CD4-positive, alpha-beta T cell (primary cell): ENCODE data around the gene GNAQ. TPM values are rescaled to one million over a fixed set of nuclear protein-coding genes. Genes with fewer than 3 reads are reported as not detected.

Source experiments
- ATAC-seq: fragments of 200-7000 bp; cut with Tn5 transposase; one replicate; pipeline ENCODE4 v1.10.0; 2022; ENCODE audit warnings: mild to moderate bottlenecking; ENCODE audit not compliant: poor library complexity
- CTCF ChIA-PET: fragments of 350-600 bp; sonication (Branson Sonifier 250); formaldehyde crosslinking; loops from one replicate; lab custom pipeline; 2021; ENCODE audit warnings: antibody characterized with exemption, inconsistent platforms; lab: Charles Lee
- POLR2A ChIA-PET: fragments of 350-600 bp; sonication (Branson Sonifier 250); formaldehyde crosslinking; loops from one replicate; lab custom pipeline; 2021; ENCODE audit warnings: antibody characterized with exemption, inconsistent platforms; lab: Charles Lee
- DNase-seq, 14 experiments: peaks; one replicate each; pipeline ENCODE4 v3.0.0-alpha.2; 2013 to 2020; ENCODE audit warnings: mixed read lengths in 2 of 14
- H3K27ac ChIP-seq, 2 donors: one replicate each; pipeline versions ENCODE4 v1.5.1 to v1.7.0; 2013; ENCODE audit warnings: low read length in 2 of 2, low read depth in 1 of 2, mild to moderate bottlenecking in 1 of 2
- H3K27me3 ChIP-seq, 2 experiments: 1 replicate in 1 of 2; 2 replicates in 1 of 2; pipeline versions ENCODE4 v1.6.1 to v1.7.0; 2013; ENCODE audit warnings: low read length in 2 of 2, control low read depth in 1 of 2, mild to moderate bottlenecking in 1 of 2, moderate library complexity in 1 of 2; ENCODE audit not compliant: insufficient read depth in 2 of 2, control insufficient read depth in 1 of 2
- H3K36me3 ChIP-seq: one replicate; pipeline ENCODE4 v1.6.1; 2013; ENCODE audit warnings: low read length, control low read depth; ENCODE audit not compliant: insufficient read depth
- H3K4me1 ChIP-seq: one replicate; pipeline ENCODE4 v1.6.1; 2013; ENCODE audit warnings: low read length, control low read depth; ENCODE audit not compliant: insufficient read depth
- H3K4me3 ChIP-seq: one replicate; pipeline ENCODE4 v1.5.1; 2013; ENCODE audit warnings: mild to moderate bottlenecking, low read length, moderate library complexity
- H3K9me3 ChIP-seq, 2 experiments: 1 replicate in 1 of 2; 2 replicates in 1 of 2; pipeline versions ENCODE4 v1.6.1 to v1.7.0; 2013; ENCODE audit warnings: low read length in 2 of 2, mild to moderate bottlenecking in 2 of 2, control low read depth in 1 of 2, moderate library complexity in 1 of 2; ENCODE audit not compliant: control insufficient read depth in 1 of 2, insufficient read depth in 1 of 2
- H3K27ac Mint-ChIP-seq: one replicate; pipeline ENCODE4 v1.8.0; 2020; ENCODE audit warnings: mixed read lengths
- H3K27me3 Mint-ChIP-seq: one replicate; pipeline ENCODE4 v1.8.0; 2021; ENCODE audit warnings: mixed read lengths
- H3K36me3 Mint-ChIP-seq: one replicate; pipeline ENCODE4 v1.8.0; 2021; ENCODE audit warnings: low read depth, mixed read lengths
- H3K4me1 Mint-ChIP-seq: one replicate; pipeline ENCODE4 v1.8.0; 2021; ENCODE audit warnings: low read depth, mixed read lengths
- H3K4me3 Mint-ChIP-seq: one replicate; pipeline ENCODE4 v1.8.0; 2020; ENCODE audit warnings: mild to moderate bottlenecking, mixed read lengths
- H3K9me3 Mint-ChIP-seq: one replicate; pipeline ENCODE4 v1.8.0; 2020; ENCODE audit warnings: mixed read lengths
- CTCF ChIP-seq: fragments of 200-600 bp; IDR thresholded peaks from one replicate; pipeline ENCODE4 v1.8.0; 2022; ENCODE audit warnings: antibody characterized with exemption, mild to moderate bottlenecking
- intact Hi-C, 2 experiments: fragments of 100-400 bp; cut with DNase I in 1 of 2; cut with micrococcal nuclease in 1 of 2; formaldehyde crosslinking; loops; one replicate each; pipeline versions ENCODE4 v1.15.1 to v1.9.0; 2023 to 2025; cut with DNase I, micrococcal nuclease
- total RNA-seq, 174 experiments: library from RNA in 2 of 174; stranded (reverse) in 2 of 174; gene quantifications; one replicate each; pipeline ENCODE4 v1.2.3 and lab custom pipeline; 2021 to 2026

The GNAQ gene
- total RNA-seq, 2 experiments from 2014 or later = 55.5 to 55.9 TPM

- no peak for DNase-seq
- Mint-ChIP-seq H3K27me3 (no peaks in the 10 kb centered on the region), H3K36me3 (no peaks in the 10 kb centered on the region), H3K4me3 (no peak overlapping the region), H3K4me1 (peaks cover 3% of the 10 kb centered on the region), H3K9me3 (no peaks in the 10 kb centered on the region), H3K27ac (no peak overlapping the region)
- no peak for TF ChIP-seq CTCF
- ChIA-PET POLR2A (interaction anchor here (0.8 to 0.9 kb wide), 2 partner anchors 11 to 627 kb away, joined by 3 read pairs; no protein-coding TSS in a partner anchor), CTCF (interaction anchor here (0.9 to 3.5 kb wide), 3 partner anchors 10 to 217 kb away, joined by 3 to 17 read pairs (median 4); no protein-coding TSS in a partner anchor)
- no peak overlapping the region for H3K27ac ChIP-seq
- no peak overlapping the region for H3K4me3 ChIP-seq
- H3K27me3 ChIP-seq = no peaks in the 10 kb centered on the region
- ATAC-seq = no peak
- H3K9me3 ChIP-seq = no peaks in the 10 kb centered on the region
- H3K4me1 ChIP-seq = no peaks in the 10 kb centered on the region
- H3K36me3 ChIP-seq = no peaks in the 10 kb centered on the region
- intact Hi-C loops = no loop called here
These were observed 14.5 kb upstream of the GNAQ start for GRCh38 chr9:78046112-78046511.

- Mint-ChIP-seq H3K9me3 (no peaks in the 10 kb centered on the region), H3K4me3 (no peak overlapping the region)
- no peak for ATAC-seq
These were observed 13.3 kb upstream of the GNAQ start for GRCh38 chr9:78044886-78045285.

GRCh38 chr9:78044189-78044588 is 12.6 kb upstream of the GNAQ start:
- no peak for TF ChIP-seq CTCF
- intact Hi-C loops = no loop called here
- no peaks in the 10 kb centered on the region for H3K36me3 Mint-ChIP-seq
- Histone ChIP-seq H3K9me3 (no peaks in the 10 kb centered on the region), H3K4me1 (no peaks in the 10 kb centered on the region), H3K27ac (no peak overlapping the region), H3K27me3 (no peaks in the 10 kb centered on the region), H3K4me3 (no peak overlapping the region), H3K36me3 (no peaks in the 10 kb centered on the region)
- no peaks in the 10 kb centered on the region for H3K4me1 Mint-ChIP-seq
- ChIA-PET POLR2A (no interaction called here), CTCF (interaction anchor here (3.5 kb wide), 1 partner anchor 8 kb away, joined by 17 read pairs; no protein-coding TSS in a partner anchor)
- no peaks in the 10 kb centered on the region for H3K9me3 Mint-ChIP-seq
- no peak overlapping the region for H3K27ac Mint-ChIP-seq
- no peak for DNase-seq
- H3K4me3 Mint-ChIP-seq = no peak overlapping the region
- ATAC-seq = no peak
- H3K27me3 Mint-ChIP-seq = no peaks in the 10 kb centered on the region

More at GRCh38 chr9:78044886-78045285, 13.3 kb upstream of the GNAQ start:
- intact Hi-C loops = no loop called here
- DNase-seq = no peak
- no peak overlapping the region for H3K27ac Mint-ChIP-seq
- H3K9me3 ChIP-seq = no peaks in the 10 kb centered on the region
- TF ChIP-seq CTCF = no peak
- POLR2A ChIA-PET = no interaction called here
- H3K27me3 ChIP-seq = no peaks in the 10 kb centered on the region
- H3K36me3 ChIP-seq = no peaks in the 10 kb centered on the region
- no peaks in the 10 kb centered on the region for H3K4me1 ChIP-seq
- no peaks in the 10 kb centered on the region for H3K27me3 Mint-ChIP-seq
- H3K4me3 ChIP-seq = no peak overlapping the region
- no peak overlapping the region for H3K27ac ChIP-seq
- CTCF ChIA-PET = interaction anchor here (1.4 to 3.5 kb wide), 2 partner anchors 9 to 216 kb away, joined by 3 to 17 read pairs; no protein-coding TSS in a partner anchor
- no peaks in the 10 kb centered on the region for H3K36me3 Mint-ChIP-seq
- H3K4me1 Mint-ChIP-seq = peaks cover 3% of the 10 kb centered on the region
